ENCODE results near the gene SLC12A4.

Gene SLC12A4

GRCh38 chr16:67962135-67962534, 6.3 kb downstream of the SLC12A4 start:
- no peak for DNase-seq

DNA sequence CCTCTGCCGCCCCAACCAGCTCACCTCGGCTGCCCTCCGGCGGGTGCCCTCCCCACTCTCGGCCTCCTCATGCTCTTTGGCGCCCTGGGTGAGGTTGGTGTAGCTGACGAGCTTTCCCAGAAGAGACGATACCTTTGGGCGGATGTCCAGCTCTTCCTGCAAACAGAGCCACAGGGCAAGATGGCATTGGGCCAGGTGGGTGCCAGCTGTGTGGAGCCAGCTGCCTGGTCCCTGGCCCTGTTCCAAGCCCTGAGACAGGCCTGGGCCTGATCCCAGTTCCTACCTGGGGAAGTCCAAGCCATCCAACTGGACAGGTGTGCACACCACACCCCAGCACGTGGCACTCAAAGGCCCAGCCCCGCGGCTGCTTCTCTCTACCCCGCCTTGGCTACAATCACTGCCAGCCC, 6.9 kb downstream of the SLC12A4 start:
- no peak for DNase-seq

DNA sequence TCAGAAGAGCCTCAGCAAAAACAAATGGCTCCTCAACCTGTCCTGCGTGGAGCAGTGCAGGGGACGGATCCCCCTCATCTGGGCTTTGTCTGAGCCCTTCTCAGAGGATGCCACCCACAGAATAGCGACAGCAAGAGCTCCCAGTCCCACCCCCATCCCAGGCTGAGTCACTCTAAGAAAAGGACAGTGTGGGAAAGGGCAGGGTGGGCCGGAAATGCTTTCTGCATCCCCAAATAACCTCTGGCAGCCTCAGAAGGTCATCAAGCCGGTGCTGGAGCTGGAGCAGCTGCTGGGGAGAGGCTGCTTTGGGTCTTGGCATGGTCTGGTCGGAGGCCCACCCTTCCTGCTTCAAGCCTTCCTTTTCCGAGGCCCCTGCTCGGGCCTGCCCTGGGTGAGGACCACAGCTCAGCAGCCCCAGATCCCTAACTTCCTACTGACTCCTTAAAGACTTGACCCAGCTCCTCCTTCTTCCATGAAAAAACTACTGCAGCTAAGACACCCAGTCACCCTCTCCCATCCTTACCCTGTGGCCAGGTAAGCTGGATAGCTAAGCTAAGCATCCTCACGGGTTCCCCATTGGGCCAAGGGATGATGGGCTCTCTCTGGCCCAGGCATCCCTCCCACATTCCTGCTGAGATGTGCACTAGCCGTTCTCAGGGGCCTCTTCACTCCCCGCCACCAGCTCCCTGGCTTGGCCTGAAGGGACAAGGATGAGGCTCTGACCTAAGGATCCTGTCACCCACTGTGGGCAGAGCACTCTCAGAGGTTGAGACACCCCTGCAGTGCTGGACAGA, 8.7 kb downstream of the SLC12A4 start:
- DNase-seq = no peak

GRCh38 chr16:67957622-67958021, 10.8 kb downstream of the SLC12A4 start:
- no peak for DNase-seq

- no peak for DNase-seq
These were observed 13.8 kb downstream of the SLC12A4 start for GRCh38 chr16:67954421-67955196.

DNA sequence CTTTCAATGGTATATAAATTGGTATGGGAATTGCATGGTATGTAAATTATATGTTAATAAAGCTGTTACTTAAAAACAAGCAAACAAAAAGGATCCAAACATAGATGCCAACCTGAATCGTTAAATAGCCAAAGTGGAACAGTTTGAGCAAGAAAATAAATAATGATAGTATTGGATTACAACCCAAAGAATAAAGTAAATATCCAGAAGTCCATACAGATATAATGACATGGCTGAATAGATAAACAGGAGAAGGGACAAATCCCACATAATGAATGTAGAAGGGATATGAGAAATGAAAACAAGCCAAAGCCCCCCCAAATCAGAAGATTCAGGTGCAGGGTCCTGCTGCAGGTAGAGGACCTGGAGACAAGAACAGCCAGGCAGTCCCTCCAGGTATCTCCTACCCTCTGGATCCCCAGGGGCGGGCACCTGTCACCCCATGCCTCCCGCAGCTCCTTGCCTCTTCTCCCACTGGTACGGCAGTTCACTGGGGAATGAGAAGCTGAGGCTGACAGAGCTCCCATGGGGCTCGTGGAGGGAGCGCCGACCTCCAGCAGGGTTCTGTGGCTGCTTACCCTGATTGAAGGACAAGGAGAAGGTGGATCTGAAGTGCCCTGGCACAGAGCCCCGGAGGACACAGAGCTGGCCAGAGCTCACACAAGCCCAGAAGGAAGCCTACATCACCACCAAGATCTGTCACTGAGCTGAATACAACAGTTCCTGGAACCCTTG, 14.6 kb downstream of the SLC12A4 start:
- no peak for DNase-seq

DNA sequence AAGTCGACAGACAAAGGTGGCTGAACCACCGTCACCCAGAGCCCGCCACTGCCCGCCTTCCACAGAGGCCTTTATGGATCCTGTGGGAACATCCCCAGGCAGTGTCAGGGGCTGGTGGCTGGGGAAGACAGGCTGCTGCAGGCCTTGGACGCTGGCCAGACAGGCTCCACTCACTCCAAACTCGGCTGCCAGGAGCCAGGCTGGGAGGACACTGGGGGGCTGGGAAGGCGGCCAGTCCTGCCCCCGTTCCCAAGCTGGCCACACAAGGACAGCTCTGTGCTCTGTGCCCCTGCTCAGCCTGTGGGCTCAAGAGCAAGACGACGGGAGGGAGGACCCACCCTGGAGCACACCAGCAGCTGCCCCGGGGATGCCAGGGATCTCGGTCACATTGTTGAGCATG, 17.0 kb downstream of the SLC12A4 start:
- no peak for DNase-seq

GRCh38 chr16:67950335-67950843, 18.0 kb downstream of the SLC12A4 start:
- no peak for DNase-seq

- no peak for DNase-seq
These were observed 18.8 kb downstream of the SLC12A4 start for GRCh38 chr16:67949645-67950044.

- DNase-seq = no peak
These were observed 20.4 kb downstream of the SLC12A4 start for GRCh38 chr16:67948015-67948414.

- no peak for DNase-seq
These were observed 21.4 kb downstream of the SLC12A4 start for GRCh38 chr16:67946966-67947558.

DNA sequence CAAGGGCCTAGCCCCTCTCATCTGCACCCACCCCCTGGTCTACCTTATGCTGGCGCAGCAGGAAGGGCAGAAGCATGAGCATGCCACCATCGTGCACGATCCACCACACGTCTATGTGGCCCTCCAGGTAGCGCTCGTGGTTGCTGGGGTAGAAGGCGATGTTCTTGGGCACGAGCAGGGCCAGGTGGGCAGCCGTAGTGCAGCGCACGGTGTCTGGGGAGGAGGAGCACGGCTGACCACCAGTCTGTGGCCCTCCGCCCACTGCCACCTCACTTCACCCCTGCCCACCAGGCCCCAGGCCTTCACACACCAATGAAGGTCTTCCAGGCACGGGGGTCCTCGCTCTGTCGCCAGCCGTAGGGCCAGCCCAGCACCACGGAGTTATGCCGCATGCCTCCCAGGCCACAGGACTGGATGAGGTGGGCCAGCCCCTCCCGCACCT, 22.3 kb downstream of the SLC12A4 start:
- DNase-seq = no peak

DNA sequence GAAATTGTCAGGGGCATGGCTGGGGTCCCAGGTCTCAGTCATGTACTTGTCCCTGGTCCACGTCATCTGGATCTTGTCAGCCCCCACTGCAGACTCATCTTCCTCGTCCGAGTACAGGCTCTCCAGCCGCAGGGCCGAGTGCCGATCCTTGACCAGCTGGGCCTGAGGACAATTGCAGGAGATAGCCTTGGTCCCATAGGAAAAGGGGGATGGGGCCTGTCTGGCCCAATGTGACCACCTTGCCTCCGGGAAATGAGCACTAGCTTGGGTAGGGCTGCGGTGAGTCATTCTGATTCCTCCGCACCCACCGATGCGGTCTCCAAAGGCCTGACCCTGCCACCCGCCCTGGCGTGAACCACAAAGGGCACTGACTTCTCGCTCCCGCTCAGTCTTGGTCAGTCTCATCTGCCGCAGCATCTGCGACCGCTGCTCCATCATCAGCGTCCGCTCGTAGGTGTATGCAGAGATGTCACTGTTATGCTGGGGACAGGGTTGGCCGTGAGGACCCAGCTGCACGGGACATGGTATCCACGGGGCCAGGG, 23.0 kb downstream of the SLC12A4 start:
- DNase-seq = no peak

- DNase-seq = no peak
These were observed 23.6 kb downstream of the SLC12A4 start for GRCh38 chr16:67944690-67945391.

DNA sequence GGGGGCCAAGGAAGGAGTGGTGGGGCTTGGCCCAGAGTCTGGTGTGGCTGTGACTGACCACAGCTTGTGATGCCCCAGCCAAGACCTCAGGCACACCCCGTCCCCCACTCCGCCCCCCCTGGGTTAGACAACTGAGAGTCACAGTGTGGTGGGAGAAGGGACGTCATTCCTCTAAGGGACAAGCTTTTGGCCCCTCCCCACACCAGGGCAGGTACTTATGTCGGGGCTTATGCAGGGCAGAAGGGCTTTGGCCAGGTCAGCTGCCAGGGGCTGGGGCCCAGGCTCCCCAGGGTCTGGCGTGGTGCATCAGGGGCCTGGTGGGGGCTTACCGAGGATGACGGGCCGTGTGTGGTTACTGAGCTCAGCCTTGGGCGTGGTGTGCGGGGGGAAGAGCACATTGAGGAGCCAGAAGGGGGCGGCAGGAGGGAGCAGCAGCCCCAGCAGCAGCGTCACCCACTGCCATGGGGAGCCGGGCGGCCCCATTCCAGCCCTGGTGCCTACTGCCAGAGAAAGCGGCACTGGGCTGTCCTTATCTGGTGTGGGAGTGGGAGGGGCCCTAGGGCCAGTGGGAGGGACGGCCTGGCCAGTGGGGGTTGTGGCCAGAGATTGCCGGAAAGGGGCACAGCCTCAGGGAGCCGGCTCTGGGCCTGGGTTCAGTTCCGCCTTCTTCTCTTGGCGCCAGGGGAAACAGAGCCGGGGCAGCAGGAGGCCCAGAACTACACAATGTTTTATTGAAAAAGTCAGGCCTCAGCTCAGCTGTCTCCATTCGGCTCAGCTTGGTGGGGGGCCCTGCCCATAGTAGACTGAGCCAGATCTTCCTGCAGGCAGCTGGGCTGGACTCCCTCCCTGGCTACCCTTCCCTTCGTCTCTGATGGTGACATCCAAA, 24.6 kb downstream of the SLC12A4 start, which contains the start of gene LCAT:
LCAT (minus strand) TSS at position 502 of the 886 bp plus-strand sequence; CDS start at position 483, 19 bp downstream.
- no peak for DNase-seq

GRCh38 chr16:67943256-67943618, 25.2 kb downstream of the SLC12A4 start:
- no peak for DNase-seq

DNA sequence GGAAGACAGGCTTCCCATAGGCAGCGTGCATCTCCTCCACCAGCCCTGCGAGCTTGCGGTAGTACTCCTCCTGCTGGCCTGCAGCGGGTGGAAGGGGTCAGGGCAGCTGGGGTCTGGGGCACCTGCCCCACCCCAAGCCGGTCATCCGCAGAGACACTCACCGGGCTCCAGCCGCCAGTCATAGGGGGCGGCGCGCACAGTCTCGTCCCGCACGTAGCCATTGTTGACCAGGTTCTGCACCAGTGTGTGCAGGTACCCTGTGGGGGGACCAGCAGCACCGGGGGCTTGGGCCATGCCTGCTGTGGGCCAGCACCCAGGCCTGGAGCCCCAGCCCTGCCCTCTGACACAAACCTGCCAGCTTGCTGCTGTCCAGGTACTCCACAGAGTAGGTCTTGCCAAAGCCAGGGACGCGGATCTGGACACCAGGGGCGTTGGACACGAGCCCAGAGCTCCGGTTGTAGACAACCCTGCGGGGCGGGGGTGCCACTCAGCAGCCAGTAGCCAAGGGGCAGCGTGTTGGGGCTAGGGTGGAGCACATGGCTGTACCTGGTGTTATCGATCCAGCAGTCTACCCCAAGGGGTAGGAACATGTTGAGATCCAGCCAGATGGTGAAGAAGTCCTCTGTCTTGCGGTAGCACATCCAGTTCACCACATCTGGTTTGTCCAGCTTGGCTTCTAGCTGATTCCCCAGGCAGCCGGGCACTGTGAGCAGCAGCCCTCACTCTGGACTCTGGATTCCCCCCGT, 25.8 kb downstream of the SLC12A4 start:
- no peak for DNase-seq

DNA sequence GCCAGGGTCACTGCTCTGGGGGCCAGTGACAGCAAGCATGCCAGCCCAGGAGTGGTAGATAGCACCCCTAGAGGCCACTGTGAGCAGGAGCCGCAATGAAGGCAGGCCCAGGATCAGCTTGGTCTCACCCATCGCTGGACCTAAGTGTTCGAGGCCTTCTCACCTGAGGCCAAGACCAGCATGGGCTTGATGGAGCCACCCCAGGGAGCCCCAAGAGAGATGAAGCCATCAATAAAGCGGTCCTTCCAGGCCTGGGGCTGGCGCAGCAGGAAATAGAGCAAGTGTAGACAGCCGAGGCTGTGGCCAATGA, 26.3 kb downstream of the SLC12A4 start:
- DNase-seq = peak; percentile 27

- no peak for DNase-seq
These were observed 26.8 kb downstream of the SLC12A4 start for GRCh38 chr16:67941469-67942199.
